ENCODE measurements around the gene PKLR.

The PKLR gene

GRCh38 chr1:155285063-155285462, 16.2 kb downstream of the PKLR start:
- DNase-seq (ENCODE audit: low read depth in 2 of 2): no peak

GRCh38 chr1:155284476-155284875, 16.8 kb downstream of the PKLR start:
- DNase-seq (ENCODE audit: low read depth in 2 of 2): no peak

- no peak for DNase-seq (ENCODE audit: low read depth in 2 of 2)
Measured at GRCh38 chr1:155282488-155283091, 18.6 kb downstream of the PKLR start.

GRCh38 chr1:155279268-155279667, 22.0 kb downstream of the PKLR start:
- no peak for DNase-seq (ENCODE audit: low read depth in 2 of 2)

GRCh38 chr1:155278689-155279160, 22.5 kb downstream of the PKLR start:
- DNase-seq (ENCODE audit: low read depth in 2 of 2): no peak

- DNase-seq (ENCODE audit: low read depth in 2 of 2): peak; percentile 61 to 75
Measured at GRCh38 chr1:155277902-155278688, 23.1 kb downstream of the PKLR start.

GRCh38 chr1:155277070-155277901, 24.0 kb downstream of the PKLR start, which contains the start of gene HCN3:
HCN3 (plus strand) TSS chr1:155277463; CDS start chr1:155277591, 128 bp downstream.
- DNase-seq (ENCODE audit: low read depth in 2 of 2): peak; percentile 88 to 95

GRCh38 chr1:155273343-155274245, 27.6 kb downstream of the PKLR start, which contains the start of gene CLK2:
CLK2 (minus strand) TSS chr1:155273504; CDS start chr1:155270977, 2,527 bp downstream.
- peak; percentile 94 to 98 for DNase-seq (ENCODE audit: low read depth in 2 of 2)

- DNase-seq (ENCODE audit: low read depth in 2 of 2): peak in 1 of 2 donors; percentile 64
Measured at GRCh38 chr1:155272466-155273342, 28.5 kb downstream of the PKLR start.

GRCh38 chr1:155269381-155269780, 31.9 kb downstream of the PKLR start:
- no peak for DNase-seq (ENCODE audit: low read depth in 2 of 2)

GRCh38 chr1:155268630-155269029, 32.6 kb downstream of the PKLR start:
- no peak for DNase-seq (ENCODE audit: low read depth in 2 of 2)

GRCh38 chr1:155267373-155267772, 33.9 kb downstream of the PKLR start:
- no peak for DNase-seq (ENCODE audit: low read depth in 2 of 2)

- DNase-seq (ENCODE audit: low read depth in 2 of 2): no peak
Measured at GRCh38 chr1:155266553-155266952, 34.7 kb downstream of the PKLR start.

GRCh38 chr1:155263067-155263466, 38.2 kb downstream of the PKLR start:
- DNase-seq (ENCODE audit: low read depth in 2 of 2): no peak

GRCh38 chr1:155261852-155262673, 39.2 kb downstream of the PKLR start, which contains the start of gene SCAMP3:
SCAMP3 (minus strand) TSS chr1:155262360; CDS start chr1:155262151, 209 bp downstream.
- DNase-seq (ENCODE audit: low read depth in 2 of 2): peak; percentile 79 to 85

- no peak for DNase-seq (ENCODE audit: low read depth in 2 of 2)
Measured at GRCh38 chr1:155261493-155261851, 39.8 kb downstream of the PKLR start.

GRCh38 chr1:155260276-155260675, 41.0 kb downstream of the PKLR start:
- DNase-seq (ENCODE audit: low read depth in 2 of 2): no peak

- DNase-seq (ENCODE audit: low read depth in 2 of 2): no peak
Measured at GRCh38 chr1:155256058-155256852, 45.0 kb downstream of the PKLR start.
